ENCODE data around the gene RNF225.
"Not testable (repeated sequence)": the region's sequence is repeated elsewhere in the genome, so short reads cannot be mapped to it uniquely, and the experiment has no call there.

RNF225 gene

DNA sequence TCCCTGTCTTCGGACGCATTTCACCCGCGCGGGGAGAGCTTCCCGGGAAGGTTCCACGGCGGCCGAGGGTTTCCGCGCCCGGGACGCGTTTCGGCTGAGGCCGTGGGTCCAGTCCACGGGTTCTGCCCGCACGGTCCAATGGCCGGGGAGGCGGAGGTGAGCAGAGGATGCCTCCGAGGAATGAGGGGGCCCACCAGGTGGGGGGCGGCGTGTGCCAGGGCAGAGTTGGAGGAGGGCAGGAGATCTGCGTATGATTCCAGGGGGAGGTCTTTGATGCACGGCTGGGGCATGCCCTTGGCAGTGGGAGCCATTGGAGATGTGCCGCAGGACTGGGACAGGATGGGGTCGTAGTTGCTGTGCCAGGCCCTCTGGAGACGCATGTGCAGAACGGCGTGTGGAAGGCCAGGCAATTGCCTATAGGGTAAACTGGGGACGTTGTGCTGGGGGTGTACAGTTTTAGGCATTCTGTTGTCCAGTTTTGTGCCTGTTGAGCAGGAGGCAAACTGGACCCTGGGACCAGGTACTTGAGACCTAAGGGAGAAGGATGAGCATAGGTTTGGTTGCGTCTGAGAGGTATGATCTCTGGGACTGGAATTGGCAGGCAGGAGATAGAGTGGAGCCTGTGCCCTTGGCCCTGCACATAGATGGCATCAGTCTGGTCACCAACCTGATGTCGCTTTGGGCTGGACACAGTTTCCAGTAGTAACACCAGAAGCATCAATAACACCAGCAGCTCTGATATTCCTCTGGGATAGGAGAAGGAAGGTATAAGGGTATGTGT is 13.7 kb downstream of the RNF225 start:
- DNase-seq = no peak

DNA sequence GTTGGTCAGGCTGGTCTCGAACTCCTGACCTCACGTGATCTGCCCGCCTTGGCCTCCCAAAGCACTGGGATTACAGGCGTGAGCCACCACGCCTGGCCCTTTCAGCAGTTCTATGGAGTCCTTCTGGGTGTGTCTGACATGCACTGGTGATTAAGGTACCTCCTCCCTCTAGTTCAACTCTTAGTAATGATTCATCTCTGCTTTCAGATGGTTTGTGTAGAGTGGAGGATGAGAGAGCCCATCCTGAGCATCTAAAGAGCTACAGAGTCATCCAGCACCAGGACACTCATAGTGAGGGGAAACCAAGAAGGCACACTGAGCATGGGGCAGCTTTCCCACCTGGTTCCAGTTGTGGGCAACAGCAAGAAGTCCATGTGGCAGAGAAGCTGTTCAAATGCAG is 21.1 kb downstream of the RNF225 start:
- DNase-seq = no peak

DNA sequence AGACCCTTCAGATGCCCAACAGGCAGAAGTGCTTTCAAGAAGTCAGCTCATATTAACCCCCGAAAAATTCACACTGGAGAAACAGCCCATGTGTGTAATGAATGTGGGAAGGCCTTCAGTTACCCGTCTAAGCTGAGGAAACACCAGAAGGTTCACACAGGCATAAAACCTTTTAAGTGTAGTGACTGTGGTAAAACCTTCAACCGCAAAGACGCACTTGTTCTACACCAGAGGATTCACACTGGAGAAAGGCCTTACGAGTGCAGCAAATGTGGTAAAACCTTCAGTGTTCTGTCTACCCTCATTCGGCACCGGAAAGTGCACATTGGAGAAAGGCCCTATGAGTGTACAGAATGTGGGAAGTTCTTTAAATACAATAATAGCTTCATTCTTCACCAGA is 21.6 kb downstream of the RNF225 start:
- DNase-seq = no peak

DNA sequence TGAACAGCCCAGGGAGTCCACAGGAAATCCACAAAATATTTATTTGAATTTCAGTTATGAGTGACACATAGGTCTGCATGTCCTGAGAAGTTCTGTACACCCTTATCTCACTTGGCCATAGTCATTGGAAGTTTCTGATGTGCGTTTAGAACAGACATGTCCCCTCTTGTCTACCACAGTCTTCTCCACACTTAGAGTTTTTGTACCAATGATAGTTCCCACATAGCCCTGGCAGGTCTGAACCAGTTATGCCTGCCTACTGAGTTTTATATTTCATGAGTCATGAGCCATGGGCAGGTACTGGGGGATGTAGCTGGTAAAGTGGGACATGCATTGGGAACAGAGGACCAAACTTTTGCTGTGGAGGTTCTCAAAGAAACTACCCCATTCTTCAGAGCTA is 33.2 kb downstream of the RNF225 start:
- DNase-seq = no peak

DNA sequence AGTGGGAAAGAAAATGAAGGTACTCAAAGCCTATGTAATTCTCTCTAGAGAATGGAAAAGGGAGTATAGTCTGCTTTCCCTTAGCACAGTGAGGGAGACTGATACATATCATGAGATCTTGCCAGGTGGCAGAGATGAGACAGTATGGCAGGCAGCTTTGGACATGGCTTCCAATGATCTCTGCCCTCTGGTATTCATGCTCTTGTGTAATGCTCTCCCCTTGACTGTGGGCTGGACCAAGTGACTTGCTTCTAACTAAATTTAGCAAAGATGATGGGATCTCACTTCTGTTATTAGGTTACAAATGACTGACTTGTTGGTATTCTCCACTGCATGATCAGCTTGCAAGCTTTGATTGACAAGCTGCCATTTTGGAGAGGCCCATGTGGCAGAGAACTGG is 34.3 kb downstream of the RNF225 start:
- DNase-seq = no peak

DNA sequence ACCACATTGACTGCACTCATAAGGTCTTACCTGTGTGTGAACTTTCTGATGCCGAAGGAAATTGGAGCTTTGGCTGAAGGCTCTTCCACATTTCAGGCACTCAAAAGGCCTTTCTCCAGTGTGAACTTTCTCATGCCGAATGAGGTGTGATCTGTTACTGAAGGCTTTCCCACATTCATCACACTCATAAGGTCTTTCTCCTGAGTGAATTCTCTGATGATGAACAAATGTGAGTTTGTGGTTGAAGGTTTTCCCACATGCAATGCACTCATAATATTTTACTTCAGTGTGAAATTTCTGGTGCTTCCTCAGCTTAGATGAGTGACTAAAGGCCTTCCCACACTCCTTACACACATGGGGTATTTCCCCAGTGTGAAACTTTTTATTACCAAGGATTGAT is 38.8 kb downstream of the RNF225 start:
- no peak for DNase-seq

DNA sequence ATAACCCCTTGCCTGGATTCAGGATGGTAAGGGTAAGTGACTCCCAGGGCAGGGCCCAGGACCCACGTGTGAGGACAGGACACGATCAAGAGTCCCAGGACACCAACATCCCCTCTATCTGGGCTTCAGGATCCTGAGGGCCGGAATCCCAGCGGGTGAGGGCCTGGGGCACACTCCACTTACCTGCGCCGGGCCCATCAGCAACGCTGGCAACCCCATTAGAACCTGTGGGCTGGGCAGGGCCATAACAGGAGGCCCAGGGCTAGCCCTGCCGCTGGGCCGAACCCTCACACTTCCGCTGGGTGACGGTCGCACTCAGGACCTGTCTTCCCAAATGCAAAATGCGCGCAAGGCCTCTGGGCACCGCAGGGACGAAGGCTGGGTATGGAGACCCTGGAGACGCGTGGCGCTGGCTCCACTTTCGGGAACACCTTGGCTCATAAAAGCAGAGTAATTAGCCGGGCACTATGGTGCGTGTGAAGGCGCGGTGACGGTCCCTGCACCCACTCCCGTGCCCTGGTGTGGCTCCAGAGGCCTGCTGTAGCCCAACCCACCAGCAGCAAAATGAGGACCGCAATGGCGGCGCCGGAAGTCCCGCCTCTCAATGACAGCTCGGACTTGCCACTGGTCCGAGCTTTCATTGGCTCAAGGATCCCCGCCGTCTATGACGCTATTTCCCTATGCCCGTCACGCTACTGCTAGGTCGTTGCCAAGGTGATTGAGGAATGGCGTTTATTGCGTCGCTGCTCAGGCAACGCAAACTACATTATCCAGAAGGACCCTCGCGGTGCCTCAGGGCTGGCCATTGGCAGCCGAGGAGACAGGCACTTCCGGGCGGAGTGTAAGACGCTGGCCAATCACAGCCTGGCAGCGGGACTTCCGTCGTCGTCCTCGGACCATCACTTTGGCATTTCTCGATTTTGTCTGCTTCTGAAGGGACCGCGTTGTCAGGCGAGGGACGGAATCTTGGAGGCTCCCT is 44.4 kb downstream of the RNF225 start, which contains the start of gene ZNF132:
Gene ZNF132 (minus strand): TSS at position 578 of the 979 bp plus-strand sequence. CDS start 332 bp downstream, at position 246.
- peak; percentile 80 for DNase-seq

DNA sequence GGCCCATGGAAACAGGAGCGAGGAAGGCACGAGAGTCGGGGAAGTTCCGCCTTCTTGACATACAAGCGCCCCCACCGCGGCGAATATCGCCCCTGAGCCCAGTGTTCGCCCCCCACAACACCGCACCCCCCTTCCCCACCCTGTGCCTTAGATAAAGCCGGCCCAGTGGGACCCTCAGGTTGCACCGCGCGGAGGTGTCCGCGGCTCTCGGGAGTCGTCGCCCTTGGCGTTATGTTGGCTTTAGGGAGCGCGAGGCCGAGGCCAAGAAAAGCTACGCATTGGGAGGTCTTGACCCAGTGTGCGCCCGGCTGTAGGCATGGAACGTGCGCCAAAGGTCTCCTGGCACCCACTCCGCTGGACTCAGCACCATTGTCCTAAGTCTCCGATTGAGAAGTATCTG is 45.1 kb downstream of the RNF225 start:
- DNase-seq = no peak

DNA sequence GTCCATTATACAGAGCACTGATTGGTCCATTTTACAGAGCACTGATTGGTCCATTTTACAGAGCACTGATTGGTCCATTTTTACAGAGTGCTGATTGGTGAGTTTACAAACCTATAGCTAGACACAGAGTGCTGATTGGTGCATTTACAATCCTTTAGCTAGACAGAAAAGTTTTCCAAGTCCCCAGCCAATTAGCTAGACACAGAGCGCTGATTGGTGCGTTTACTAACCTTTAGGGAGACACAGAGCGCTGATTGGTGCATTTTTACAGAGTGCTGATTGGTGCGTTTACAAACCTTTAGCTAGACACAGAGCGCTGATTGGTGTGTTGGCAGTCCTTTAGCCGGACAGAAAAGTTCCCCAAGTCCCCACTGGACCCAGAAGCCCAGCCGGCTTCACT is 47.5 kb downstream of the RNF225 start:
- not testable (repeated sequence) for DNase-seq

Measured in NCI-H1417 treated with DMSO at 0.1 percent for 48 hours (cell line).